GM19438 (cell line): ENCODE measurements around the gene HPSE2.
"Not testable (repeated sequence)": the region's sequence is repeated elsewhere in the genome, so short reads cannot be mapped to it uniquely, and the experiment has no call there.

Experiments
- ATAC-seq: cut with Tn5 transposase; IDR thresholded peaks from one replicate; pipeline ENCODE4 v1.9.1; 2021; ENCODE audit warnings: low read depth; ENCODE audit not compliant: unreplicated experiment

Gene HPSE2

GRCh38 chr10:99010286-99010685 is 225.4 kb downstream of the HPSE2 start:
- ATAC-seq: no peak

GRCh38 chr10:99008054-99008453 is 227.6 kb downstream of the HPSE2 start:
- no peak for ATAC-seq

GRCh38 chr10:99007457-99007856 is 228.2 kb downstream of the HPSE2 start:
- no peak for ATAC-seq

DNA sequence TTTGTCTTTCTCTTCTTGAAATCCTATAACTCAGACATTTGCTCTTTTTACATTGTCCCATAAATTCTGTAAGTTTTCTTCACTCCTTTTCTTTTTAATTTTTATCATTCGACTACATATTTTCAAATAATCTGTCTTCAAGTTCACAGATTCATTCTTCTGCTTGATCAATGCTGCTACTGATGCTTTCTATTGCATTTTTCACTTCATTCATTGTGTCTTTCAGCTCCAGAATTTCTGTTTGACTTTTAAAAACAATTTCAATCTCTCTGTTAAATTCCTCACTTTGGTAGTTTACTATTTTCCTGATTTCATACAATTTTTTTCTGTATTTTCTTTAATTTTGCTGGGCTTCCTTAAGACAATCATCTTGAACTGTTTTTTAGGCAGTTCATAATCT is 230.4 kb downstream of the HPSE2 start:
- no peak for ATAC-seq

GRCh38 chr10:99004738-99005137 is 230.9 kb downstream of the HPSE2 start:
- ATAC-seq: no peak

GRCh38 chr10:99002392-99002791 is 233.3 kb downstream of the HPSE2 start:
- ATAC-seq: no peak

DNA sequence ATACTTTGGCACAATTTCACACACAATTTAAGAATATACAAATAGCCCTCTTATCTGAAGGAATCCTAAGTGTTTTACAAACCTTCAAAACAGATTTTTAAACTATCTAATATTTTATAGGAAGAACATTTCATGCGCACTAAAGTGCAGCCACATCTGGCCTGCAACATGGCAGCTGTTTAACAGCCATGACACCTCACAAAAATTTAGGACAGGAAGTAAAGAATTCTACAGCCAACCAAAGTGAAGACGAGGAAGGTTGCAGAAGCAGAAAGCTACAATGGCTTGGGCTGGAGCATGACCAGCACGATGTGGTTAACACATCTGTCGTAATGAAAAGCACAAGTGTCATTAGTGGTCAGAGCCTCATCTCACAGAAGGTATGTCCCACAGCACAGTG is 238.1 kb downstream of the HPSE2 start:
- ATAC-seq: no peak

- ATAC-seq: no peak
Measured at GRCh38 chr10:98994030-98994429, 241.6 kb downstream of the HPSE2 start.

GRCh38 chr10:98983751-98984150 is 251.9 kb downstream of the HPSE2 start:
- ATAC-seq: not testable (repeated sequence)

DNA sequence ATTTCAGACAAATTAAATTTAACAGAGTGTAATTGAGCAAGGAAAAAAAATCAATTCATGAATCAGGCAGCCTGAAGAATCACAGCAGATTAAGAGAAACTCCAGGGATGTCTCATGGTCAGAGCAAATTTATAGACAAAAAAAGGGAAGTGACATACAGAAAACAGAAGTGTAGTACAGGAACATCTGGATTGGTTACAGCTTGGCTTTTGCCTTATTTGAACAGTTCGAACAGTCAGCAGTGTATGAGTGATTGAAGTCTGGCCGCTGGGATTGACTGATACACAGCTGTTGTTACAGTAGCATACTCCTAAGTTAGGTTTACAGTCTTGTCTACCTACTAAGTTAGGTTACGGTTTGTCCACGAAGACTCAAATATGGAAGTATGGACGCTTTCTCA is 255.3 kb downstream of the HPSE2 start:
- ATAC-seq: no peak

DNA sequence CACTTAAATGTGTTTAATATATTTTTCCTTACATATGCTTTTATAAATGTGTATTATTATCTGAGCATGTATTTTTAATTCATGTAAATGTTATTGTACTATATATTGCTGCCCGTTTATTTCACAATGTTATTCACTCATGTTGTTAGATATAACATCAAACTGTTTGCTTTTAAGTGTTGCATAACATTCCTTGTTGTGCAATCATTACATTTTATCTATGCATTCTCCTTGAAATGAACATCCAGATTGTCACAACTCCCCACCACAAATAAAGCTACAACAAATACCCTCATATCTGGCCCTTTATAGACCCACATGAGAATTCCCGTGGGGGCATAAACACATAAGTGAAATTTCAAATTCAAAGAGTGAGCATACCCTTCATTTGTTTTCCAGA is 264.2 kb downstream of the HPSE2 start:
- no peak for ATAC-seq

GRCh38 chr10:98967601-98968000 is 268.1 kb downstream of the HPSE2 start:
- ATAC-seq: no peak

DNA sequence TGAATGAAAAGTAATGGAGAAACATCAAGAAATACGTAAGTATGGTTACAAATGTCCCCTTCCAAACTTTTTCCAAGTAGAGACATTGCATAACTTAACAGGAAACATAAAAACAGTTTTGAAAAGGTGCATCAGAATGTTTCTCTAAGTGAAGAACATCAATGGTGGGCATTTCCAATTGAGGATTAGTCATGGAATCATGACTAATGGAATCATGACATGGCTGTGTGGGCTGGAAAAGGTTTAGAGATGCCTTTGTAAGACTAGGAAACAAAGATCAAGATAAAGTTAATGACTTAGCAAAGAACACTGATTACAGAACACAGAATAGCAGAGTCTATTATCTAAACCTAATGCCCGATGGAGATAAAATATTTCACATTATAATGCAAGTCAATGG is 272.0 kb downstream of the HPSE2 start:
- ATAC-seq: no peak

GRCh38 chr10:98959379-98959778 is 276.3 kb downstream of the HPSE2 start:
- no peak for ATAC-seq

DNA sequence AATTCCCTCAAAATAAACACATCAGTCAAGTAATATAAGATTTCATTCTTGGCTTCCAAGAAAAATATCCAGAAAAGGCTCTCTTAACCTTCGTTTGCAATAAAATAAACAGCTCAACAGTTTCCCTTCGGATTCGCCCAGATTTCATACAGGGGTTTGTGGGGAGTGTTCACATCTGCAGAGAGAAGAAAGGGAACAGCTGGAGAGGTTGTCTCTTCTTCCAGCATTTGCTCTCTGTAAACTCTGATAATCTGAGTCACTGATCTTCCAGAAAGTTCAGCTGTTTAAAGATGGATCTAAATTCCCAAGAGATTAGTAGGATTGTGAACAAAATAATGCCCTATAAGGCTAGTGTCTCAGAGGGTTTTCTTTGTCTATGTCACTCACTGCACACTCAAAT is 277.9 kb downstream of the HPSE2 start:
- ATAC-seq: no peak

DNA sequence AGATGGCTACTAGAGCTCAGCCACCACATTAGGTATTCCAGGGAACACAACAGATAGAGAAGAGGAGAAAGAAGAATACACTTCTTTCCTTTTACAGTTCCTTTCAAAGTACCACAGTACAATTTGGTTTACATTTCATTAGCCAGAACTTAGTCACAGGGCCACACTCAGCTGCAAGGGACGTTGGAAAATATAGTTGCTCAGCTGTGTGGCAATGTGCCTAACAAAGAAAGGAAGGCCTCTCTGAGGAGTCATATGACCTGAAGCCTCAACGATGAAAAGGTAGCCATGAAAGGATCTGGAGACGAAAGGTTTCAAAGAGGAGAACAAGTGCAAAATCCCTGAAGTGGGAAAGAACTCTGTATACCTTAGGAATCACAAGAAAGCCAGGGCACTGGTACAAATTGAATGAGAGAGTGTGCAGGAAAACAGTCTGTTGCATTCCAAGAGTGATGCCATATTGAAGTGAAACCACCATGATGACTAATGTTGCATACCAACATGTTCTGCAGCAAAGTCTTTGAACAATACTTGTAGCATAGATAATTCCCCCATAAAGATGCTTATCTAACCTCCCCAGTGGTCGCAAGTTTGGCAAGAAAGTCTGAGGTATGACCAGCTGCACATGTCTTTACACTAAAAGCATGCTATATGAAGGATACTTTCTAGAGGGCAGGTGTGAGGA is 278.9 kb downstream of the HPSE2 start:
- no peak for ATAC-seq

DNA sequence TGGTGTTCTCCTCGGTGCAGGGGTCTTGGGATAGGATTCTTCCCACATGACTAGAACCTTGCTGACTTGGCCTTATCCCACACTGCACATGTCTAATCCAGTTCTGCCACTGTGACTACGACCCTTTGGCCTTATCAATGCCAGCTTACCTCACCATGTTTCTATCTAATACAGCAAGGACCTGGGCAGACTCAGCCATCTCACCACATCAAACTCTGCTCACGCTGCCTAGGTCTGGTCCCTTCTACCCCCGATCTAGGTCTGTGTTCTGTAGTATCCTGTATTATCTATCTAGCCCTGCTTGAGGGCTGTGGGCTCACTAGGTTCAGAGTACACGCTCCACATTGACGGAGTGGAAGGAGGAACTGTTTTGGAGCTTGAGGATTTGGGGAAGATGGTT is 282.4 kb downstream of the HPSE2 start:
- ATAC-seq: no peak

DNA sequence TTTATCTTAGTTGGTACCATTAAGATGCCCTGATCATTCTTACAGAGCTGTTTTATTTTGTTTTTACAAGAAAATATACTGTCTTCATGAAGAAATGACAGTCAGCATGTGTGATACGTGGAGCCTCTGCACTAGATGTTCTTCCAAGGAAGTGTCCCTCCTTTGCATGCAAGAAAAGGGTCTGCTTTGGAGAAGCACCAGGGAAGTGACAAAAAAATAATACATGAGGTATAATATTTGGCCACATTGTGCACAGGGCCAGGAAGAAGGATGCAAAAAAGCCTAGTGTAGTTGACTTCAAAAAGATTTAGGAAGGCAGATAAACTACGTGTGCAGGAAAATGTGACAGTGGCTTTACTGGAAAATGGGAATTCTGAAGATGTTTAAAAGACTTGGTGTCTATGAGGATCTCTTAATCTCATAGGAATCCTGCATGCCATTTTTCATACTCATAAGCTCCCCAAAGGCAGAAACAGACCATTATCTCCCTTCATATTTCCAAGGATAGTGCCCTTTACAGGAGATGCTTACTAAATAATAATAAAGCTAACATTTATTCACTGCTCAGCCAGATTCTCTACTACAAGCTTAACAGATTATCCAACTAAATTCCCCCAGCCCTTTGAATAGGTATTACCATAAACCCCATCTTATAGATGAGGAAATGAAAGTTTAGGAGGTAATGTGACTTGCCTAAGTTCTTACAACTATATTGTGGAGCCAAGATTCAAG is 284.2 kb downstream of the HPSE2 start:
- ATAC-seq: no peak

DNA sequence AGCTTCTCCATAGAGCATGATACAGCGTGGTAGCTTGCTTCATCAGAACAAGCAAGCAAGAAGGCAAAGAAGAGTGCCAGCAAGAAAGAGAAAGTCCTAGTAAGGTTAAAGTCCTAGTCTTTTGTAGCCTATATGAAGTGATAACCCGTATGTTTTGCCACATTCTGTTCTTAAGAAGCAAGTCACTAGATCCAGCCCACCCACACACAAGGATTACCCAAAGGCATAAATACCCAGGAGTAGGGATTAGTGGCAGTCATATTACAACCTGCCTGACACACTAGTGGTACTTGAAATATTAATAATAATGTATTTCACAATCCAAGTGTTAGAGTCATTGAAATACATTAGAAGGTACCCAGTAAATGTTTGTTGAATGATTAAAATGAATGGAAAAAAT is 285.5 kb downstream of the HPSE2 start:
- no peak for ATAC-seq

DNA sequence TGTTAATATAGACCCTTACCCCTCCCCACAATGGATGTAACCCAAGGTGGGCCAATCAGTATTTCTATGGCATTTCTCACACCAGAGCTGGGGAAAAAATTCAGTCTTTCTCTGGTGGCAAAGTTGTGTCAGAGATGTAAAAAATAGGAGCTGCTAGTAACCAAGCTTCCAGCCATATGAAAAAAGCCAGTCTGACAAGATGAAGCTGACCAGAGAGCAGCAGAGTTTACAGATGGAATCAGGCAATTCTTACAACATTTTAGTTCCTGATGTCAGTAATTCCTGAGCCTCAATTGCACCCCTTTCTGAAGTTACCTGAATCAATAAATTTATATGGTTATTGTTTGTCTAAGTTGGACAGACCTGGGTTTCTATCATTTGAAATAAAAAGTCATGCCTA is 286.3 kb downstream of the HPSE2 start:
- no peak for ATAC-seq

- ATAC-seq: no peak
Measured at GRCh38 chr10:98943681-98944080, 292.0 kb downstream of the HPSE2 start.

GRCh38 chr10:98929709-98930108 is 305.9 kb downstream of the HPSE2 start:
- ATAC-seq: no peak
